ENCODE data around the gene TTLL11. TPM values are rescaled to one million over a fixed set of nuclear protein-coding genes. Genes with fewer than 3 reads are reported as not detected.
"Not testable (repeated sequence)": the region's sequence is repeated elsewhere in the genome, so short reads cannot be mapped to it uniquely, and the experiment has no call there.

The TTLL11 gene
- total RNA-seq, 2 experiments from 2014 or later, result 0.56 to 1.4 TPM

DNA sequence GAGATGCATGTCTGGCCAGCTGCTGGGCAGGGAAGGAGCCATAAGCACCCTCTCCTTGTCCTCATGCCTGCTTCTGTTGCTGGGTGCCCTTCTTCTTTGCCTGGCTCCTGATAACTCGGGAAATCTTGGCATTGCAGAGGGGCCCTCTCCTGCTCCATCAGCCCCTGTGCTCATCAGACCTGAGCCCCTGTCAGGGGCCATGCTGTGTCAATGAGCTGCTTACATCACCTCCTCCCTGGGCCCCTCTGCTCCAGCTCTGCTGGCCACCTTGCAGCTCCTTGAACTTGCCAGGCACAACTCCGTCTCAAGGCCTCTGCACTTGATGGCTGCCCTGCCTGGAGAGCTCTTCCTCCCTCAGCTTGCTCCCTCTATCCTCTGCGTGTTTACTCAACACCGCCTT lies 194.3 kb downstream of the TTLL11 start:
- H3K27ac Mint-ChIP-seq, result no peak overlapping the region
- no peak for ATAC-seq
- no peak for DNase-seq
- no peaks in the 10 kb centered on the region for H3K4me1 Mint-ChIP-seq (ENCODE audit: low read depth)
- ChIA-PET POLR2A (no interaction called here), CTCF (no interaction called here)
- H3K27me3 Mint-ChIP-seq, result no peaks in the 10 kb centered on the region
- no peak overlapping the region for H3K4me3 Mint-ChIP-seq
- peaks cover 4% of the 10 kb centered on the region for H3K36me3 Mint-ChIP-seq (ENCODE audit: low read depth)
- no peak for TF ChIP-seq CTCF (IDR thresholded peaks at IDR 0.05)
- intact Hi-C loops (cut with micrococcal nuclease), result no loop called here
- H3K9me3 Mint-ChIP-seq, result peaks cover 7% of the 10 kb centered on the region

- H3K27me3 Mint-ChIP-seq, result no peaks in the 10 kb centered on the region
- POLR2A ChIA-PET, result no interaction called here
- H3K36me3 Mint-ChIP-seq (ENCODE audit: low read depth), result peaks cover 4% of the 10 kb centered on the region
- no peak overlapping the region for H3K4me3 Mint-ChIP-seq
- no peaks in the 10 kb centered on the region for H3K4me1 Mint-ChIP-seq (ENCODE audit: low read depth)
- peak; percentile 12 for DNase-seq
- TF ChIP-seq CTCF (IDR thresholded peaks at IDR 0.05), result no peak
- H3K9me3 Mint-ChIP-seq, result peaks cover 7% of the 10 kb centered on the region
- intact Hi-C loops (cut with micrococcal nuclease), result no loop called here
- CTCF ChIA-PET, result no interaction called here
- ATAC-seq, result peak; percentile 45
- no peak overlapping the region for H3K27ac Mint-ChIP-seq
Measured at GRCh38 chr9:121897140-121897539, 196.0 kb downstream of the TTLL11 start.

DNA sequence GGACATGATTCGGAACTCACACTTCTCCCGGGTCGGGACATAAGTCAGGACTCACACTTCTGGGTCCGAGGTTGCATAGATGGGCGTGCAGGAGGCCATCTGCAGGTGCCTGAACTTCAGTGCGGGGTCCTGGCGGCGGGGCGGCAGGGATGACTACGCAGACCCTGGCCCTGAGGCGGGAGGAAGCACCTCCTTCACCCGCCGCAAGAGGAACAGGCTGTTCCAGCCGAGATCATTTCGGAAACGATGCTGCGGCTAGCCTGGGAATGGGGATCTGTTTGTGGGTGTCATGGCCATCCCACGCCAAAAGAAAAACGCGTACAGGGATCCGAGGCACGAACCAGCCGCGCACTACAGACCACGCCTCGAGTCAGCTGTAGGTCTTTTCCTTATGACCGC lies 196.6 kb downstream of the TTLL11 start:
- no peak for TF ChIP-seq CTCF (IDR thresholded peaks at IDR 0.05)
- no peak overlapping the region for H3K27ac Mint-ChIP-seq
- H3K4me3 Mint-ChIP-seq, result no peak overlapping the region
- ChIA-PET CTCF (no interaction called here), POLR2A (no interaction called here)
- H3K27me3 Mint-ChIP-seq, result no peaks in the 10 kb centered on the region
- ATAC-seq (no peak), DNase-seq (no peak)
- intact Hi-C loops (cut with micrococcal nuclease), result no loop called here
- H3K4me1 Mint-ChIP-seq (ENCODE audit: low read depth), result no peaks in the 10 kb centered on the region
- peaks cover 4% of the 10 kb centered on the region for H3K36me3 Mint-ChIP-seq (ENCODE audit: low read depth)
- peaks cover 7% of the 10 kb centered on the region for H3K9me3 Mint-ChIP-seq

DNA sequence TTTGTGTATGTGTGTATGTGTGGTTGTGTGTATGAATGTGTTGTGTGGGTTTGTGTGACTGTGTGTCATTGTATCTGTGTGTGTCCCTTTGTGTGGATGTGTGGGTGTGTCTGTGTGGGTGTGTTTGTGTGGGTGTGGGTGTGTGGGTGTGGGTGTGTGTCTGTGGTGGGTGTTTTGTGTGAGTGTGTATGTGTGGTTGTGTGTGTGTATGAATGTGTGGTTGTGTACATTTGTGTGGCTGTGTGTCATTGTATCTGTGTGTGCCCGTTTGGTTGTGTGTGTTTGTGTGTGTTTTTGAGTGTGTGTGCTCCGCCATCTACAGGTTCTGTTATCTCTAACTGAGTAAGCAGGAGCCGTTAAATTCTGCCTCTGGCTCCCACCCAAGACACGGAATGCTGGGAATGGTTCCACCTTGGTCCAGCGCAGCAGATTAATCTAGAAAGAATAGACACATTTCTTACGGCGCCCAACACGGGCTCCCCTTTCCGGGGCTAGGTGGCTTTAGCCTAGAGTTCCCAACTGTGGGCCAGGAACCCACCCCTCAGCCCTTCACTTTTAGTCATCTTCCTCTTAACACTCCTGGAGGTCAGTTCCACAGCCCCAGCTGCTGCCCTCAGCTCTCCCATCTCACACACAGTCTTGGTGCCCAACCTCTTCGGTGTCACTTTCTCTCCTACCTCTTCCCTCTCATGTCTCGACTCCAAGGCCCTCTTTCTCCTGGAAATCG lies 197.1 kb downstream of the TTLL11 start:
- intact Hi-C loops (cut with micrococcal nuclease), result no loop called here
- Mint-ChIP-seq H3K4me1 (ENCODE audit: low read depth) (no peaks in the 10 kb centered on the region), H3K27me3 (no peaks in the 10 kb centered on the region), H3K27ac (no peak overlapping the region), H3K36me3 (ENCODE audit: low read depth) (peaks cover 4% of the 10 kb centered on the region), H3K9me3 (peaks cover 6% of the 10 kb centered on the region), H3K4me3 (no peak overlapping the region)
- ATAC-seq (no peak), DNase-seq (no peak)
- ChIA-PET CTCF (no interaction called here), POLR2A (no interaction called here)
- TF ChIP-seq CTCF (IDR thresholded peaks at IDR 0.05), result no peak

DNA sequence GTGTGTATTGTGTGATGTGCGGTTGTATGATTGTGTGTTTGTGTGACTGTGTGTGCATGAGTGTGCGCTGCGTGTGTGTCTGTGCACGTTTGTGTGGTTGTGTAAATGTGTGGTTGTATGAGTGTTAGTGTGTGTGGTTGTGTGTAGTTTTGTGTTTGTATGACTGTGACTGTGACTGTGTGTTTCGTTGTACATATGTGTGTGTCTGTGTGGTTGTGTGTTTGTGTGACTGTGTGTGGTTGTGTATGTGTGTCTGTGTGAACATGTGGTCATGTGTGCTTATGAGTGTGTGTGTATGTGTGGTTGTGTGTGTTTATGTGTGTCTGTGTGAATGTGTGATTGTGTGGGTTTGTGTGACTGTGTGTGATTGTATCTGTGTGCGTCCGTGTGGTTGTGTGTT lies 197.8 kb downstream of the TTLL11 start:
- intact Hi-C loops (cut with micrococcal nuclease), result no loop called here
- ATAC-seq (no peak), DNase-seq (no peak)
- Mint-ChIP-seq H3K9me3 (peaks cover 4% of the 10 kb centered on the region), H3K27ac (no peak overlapping the region), H3K4me1 (ENCODE audit: low read depth) (peaks cover 2% of the 10 kb centered on the region), H3K36me3 (ENCODE audit: low read depth) (peaks cover 4% of the 10 kb centered on the region), H3K27me3 (no peaks in the 10 kb centered on the region), H3K4me3 (no peak overlapping the region)
- TF ChIP-seq CTCF (IDR thresholded peaks at IDR 0.05), result no peak
- POLR2A ChIA-PET, result no interaction called here
- CTCF ChIA-PET, result no interaction called here

DNA sequence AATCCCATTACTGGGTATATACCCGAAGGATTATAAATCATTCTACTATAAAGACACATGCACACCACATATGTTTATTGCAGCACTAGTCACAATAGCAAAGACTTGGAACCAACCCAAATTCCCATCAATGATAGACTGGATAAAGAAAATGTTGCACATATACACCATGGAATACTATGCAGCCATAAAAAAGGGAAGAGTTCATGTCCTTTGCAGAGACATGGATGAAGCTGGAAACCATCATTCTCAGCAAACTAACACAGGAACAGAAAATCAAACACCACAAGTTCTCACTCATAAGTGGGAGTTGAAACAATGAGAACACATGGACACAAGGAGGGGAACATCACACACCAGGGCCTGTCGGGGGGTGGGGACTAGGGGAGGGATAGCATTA lies 198.7 kb downstream of the TTLL11 start:
- H3K27me3 Mint-ChIP-seq; H3K4me1 Mint-ChIP-seq (ENCODE audit: low read depth); ATAC-seq; POLR2A ChIA-PET; H3K27ac Mint-ChIP-seq; H3K4me3 Mint-ChIP-seq; H3K9me3 Mint-ChIP-seq; intact Hi-C loops (cut with micrococcal nuclease); DNase-seq; H3K36me3 Mint-ChIP-seq (ENCODE audit: low read depth): not testable (repeated sequence)
- CTCF ChIA-PET, result interaction anchor here (0.6 kb wide), 1 partner anchor 50 kb away, joined by 3 read pairs; no protein-coding TSS in a partner anchor

All from activated CD8-positive, alpha-beta T cell treated with anti-CD3 and anti-CD28 coated beads for 36 hours (primary cell).